HG03159 (cell line): Measurements from ENCODE around the gene UGGT2.
"Not testable (repeated sequence)": the region's sequence is repeated elsewhere in the genome, so short reads cannot be mapped to it uniquely, and the experiment has no call there.

Experiments
- ATAC-seq: cut with Tn5 transposase; IDR thresholded peaks from one replicate; pipeline ENCODE4 v1.9.1; 2021; ENCODE audit warnings: mild to moderate bottlenecking, moderate library complexity; ENCODE audit not compliant: unreplicated experiment

UGGT2 gene

GRCh38 chr13:95906999-95907398 is 146.2 kb downstream of the UGGT2 start:
- ATAC-seq = no peak

- no peak for ATAC-seq
Measured at GRCh38 chr13:95903569-95903968, 149.6 kb downstream of the UGGT2 start.

DNA sequence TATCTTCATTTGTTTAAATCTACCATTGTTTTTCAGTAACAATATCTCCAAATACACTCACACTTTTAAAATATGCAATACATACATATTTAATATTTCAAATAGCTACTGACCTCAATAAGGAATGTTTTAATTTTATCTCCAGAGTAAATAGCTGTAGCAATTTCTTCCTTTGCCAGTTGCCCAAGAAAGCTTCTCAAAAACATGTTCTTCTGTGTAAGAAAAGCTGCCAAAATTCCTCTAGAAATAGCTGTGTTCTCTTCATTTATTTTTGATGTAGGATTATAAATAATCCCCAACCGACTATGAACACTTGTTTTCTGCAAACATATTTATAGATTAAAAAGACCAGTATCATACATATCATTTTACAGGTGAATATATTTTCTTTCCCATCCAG is 150.5 kb downstream of the UGGT2 start:
- no peak for ATAC-seq

DNA sequence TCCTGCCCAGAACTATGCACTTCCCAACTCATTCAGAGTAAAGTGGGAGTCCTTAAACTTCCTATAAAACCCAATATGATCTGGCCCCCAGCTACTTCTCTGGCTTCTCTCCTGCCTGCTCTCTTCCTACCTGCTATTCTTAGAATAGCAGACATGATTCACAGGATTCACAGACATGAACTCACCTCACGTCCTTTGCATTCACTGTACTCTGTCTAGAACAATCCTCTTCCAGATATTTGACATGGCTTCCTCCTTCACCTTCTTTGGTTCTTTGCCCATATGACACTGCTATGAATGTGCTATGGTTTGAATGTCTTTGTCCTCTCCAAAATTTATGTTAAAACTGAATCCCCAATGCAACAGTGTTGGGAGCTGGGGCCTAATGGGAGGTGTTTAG is 154.9 kb downstream of the UGGT2 start:
- ATAC-seq = no peak

GRCh38 chr13:95896301-95896700 is 156.9 kb downstream of the UGGT2 start:
- ATAC-seq = no peak

- no peak for ATAC-seq
Measured at GRCh38 chr13:95893861-95894260, 159.3 kb downstream of the UGGT2 start.

DNA sequence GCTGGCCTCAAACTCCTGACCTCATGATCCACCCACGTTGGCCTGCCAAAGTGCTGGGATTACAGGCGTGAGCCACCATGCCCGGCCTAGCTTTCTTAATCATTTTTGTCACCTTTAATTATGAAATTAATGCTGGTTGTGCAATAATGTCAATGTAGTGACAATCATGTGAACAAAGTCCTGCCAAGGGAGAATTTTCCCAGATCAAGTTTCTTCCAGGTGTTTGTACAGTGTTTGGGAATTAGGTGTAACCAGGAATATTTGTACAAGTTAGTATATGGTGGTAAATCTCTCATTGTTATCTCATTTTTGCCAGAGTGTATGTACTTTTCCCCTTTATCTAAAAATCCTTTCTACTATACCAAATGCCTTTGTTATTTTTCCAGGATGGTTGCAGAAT is 171.1 kb downstream of the UGGT2 start:
- ATAC-seq = no peak

DNA sequence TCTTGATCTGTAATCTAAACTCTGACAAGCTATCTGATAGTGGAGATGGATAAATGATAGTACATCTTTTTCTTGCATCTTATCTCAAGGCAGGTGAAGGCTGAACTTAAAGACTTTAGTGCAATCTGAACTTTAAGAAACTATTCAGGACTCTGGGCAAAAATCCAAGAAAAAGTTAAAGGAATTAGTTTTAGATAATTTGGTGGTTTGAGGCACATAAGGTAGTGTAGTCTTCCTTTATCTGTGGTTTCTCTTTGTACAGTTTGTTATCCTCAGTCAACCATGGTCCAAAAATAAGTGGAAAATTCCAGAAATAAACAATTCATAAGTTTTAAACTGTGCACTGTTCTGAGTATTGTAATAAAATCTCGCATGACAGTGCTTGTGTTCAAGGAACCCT is 172.9 kb downstream of the UGGT2 start:
- no peak for ATAC-seq

DNA sequence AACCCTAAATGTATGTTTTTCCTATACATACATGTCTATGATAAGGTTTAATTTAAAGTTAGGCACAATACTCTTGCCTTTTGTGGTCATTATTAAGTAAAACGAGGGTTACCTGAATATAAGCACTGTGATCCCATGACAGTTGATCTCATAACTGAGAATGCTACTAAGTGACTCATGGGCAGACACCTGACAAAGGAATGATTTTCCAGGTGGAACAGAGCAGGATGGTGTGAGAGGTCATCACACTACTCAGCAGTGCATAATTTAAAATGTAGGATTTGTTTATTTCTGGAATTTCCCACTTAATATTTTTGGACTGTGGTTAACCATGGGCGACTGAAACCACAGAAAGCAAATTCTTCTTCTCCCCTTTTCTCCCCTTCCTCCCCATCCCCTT is 178.9 kb downstream of the UGGT2 start:
- ATAC-seq = no peak

- ATAC-seq = no peak
Measured at GRCh38 chr13:95870421-95870820, 182.8 kb downstream of the UGGT2 start.

DNA sequence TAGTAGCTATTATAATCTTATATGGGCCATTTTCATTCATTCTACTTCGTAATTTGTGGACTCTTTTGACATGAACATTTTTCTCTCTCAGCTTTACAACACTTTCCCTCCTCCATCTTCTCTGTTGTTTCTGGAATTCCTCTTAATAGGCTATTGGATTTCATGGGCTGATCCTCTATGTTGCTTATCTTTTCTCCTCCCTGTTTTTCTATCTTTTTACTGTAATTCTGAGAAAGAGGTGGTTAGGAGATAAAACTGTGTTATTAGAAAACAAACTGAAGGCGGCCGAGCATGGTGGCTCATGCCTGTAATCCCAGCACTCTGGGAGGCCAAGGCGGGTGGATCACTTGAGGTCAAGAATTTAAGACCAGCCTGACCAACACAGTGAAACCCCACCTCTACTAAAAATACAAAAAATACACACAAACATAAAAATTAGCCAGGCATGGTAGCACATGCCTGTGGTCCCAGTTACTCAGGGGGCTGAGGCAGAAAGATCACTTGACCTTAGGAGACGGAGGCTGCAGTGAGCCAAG is 188.1 kb downstream of the UGGT2 start:
- no peak for ATAC-seq

DNA sequence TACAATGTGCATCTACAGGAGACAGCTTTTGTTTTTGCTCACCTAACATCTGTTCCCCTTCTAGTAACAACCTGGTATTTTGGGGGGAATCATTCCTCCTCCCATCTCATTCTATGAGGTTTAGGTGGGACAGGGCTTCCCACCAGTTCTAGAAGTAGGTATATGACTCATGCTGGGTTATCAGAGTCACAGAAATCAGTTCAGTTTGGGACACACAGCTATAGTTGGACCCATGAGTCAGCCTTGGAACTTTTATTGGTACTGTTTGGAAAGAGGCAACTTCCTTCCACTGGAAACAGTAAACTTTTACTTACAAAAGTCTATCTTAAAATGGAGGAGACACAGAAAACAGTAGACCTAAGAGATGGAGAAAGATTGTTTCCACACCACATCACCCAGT is 190.8 kb downstream of the UGGT2 start:
- ATAC-seq = no peak

GRCh38 chr13:95861296-95861695 is 191.9 kb downstream of the UGGT2 start:
- no peak for ATAC-seq

DNA sequence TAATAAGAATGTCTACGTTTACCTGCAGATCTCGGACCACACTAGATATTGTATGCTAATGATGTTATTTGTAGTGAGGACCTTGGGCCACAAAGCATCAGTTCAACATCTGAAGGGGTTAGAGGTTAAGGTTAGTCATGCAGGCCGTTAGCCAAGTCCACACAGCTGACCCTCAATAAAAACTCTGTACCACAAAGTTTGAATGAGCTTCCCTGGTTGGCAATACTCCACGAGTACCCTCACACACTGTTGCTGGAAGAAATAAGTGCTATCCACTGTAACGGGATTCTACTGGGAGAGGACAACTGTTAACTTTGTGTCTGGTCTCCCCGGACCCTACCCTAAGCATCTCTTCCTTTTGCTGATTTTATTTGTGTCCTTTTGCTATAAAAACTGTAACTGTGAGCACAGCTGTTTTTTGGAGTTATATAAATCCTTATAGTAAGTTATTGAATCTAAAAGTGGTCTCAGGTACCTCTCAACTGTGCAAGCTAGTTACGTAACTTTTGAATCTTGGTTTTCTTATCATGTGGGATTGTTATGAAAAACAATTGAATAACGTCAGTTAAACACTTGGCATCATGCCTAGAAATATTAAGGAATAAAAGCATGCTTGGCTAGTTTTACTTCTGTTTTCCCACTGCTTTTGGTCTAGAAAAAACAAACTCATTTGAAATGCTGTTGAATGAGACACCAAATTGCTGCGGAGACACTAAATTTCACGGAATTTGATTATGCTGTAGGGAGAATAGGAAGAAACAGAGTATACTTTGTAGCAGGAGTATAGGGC is 194.7 kb downstream of the UGGT2 start:
- ATAC-seq = no peak

DNA sequence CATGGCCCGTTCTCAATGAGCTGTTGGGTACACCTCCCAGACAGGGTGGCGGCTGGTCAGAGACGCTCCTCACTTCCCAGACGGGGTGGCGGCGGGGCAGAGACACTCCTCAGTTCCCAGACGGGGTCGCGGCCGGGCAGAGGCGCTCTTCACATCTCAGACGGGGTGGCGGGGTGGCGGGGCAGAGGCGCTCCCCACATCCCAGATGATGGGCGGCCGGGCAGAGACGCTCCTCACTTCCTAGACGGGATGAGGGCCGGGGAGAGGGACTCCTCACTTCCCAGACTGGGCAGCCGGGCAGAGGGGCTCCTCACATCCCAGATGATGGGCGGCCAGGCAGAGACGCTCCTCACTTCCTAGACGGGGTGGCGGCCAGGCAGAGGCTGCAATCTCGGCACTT is 207.5 kb downstream of the UGGT2 start:
- not testable (repeated sequence) for ATAC-seq

- ATAC-seq = no peak
Measured at GRCh38 chr13:95842898-95843297, 210.3 kb downstream of the UGGT2 start.

GRCh38 chr13:95841894-95842293 is 211.3 kb downstream of the UGGT2 start:
- no peak for ATAC-seq

- peak; percentile 91 for ATAC-seq
Measured at GRCh38 chr13:95834134-95834765, 219.0 kb downstream of the UGGT2 start.

DNA sequence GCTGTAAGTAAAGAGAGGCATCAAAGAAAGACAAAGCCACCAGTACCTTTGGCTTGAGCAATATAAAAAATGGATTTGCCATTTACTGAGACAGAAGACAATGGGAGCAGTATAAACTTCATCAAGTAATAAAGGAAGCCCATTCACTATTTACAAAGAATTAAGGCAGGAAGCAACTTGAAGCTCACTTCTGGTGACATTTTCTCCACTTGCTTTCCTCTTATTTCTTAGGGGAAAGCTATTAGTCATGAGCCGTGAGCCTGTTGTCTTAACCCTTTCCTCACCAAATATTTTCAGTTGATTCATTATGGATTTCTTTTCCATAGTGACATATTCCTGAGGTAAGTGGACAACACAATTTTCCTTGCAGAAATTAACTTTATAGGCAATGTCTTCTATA is 219.5 kb downstream of the UGGT2 start:
- ATAC-seq = no peak

DNA sequence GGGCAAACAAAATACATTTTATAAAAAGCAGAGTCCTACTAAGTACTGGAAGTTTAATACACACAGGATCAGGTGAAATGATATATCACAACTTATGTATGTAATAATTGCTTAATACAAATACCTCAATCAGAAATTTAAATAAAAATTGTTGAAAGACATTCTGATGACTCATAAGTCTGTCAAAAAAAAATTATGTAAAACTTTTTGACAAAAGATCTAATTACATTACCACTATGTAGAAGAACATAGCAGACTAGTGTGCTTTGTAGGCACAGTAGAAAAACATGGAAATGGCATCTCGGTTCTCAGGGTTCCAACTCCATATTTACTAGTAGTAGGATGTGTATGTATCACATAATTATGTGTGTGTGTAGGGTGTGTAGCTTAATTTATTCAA is 220.1 kb downstream of the UGGT2 start:
- ATAC-seq = no peak

DNA sequence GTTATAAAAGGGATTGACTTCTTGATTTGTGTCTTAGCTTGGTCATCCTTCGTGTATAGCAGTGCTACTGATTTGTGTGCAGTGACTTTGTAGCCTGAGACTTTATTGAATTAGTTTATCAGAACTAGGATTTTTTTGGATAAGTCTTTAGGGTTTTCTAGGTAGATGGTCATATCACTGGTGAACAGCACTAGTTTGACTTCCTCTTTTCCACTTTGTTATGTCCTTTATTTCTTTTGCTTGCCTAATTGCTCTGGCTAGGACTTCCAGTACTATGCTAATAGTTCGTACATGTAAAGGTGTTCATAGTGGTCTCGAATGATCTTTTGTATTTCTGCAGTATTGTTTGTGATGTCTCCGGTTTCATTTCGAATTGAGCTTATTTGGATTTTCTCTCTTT is 230.9 kb downstream of the UGGT2 start:
- ATAC-seq = no peak

DNA sequence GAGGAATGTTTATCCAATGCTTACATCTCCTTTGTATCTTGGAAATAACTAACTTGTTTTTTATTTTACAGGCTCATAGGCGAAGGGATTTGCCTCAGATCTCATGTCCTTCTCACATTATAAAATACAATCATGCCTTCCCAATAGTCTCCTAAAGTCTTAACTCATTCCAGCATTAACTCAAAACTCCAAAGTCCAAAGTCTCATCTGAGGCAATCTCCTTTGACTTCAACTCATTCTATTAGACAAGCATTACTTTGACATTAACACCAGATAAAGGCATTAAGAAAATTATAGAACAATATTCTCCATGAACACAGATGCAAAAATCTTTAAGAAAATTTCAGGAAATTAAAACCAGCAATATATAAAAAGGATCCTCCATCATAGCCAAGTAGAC is 238.7 kb downstream of the UGGT2 start:
- no peak for ATAC-seq
